ENCODE measurements around the gene LYRM9. TPM values are rescaled to one million over a fixed set of nuclear protein-coding genes. Genes with fewer than 3 reads are reported as not detected.

LYRM9 gene
- total and polyA plus RNA-seq, 7 donors, result 2.1 to 27.1 (median 15.5) TPM

DNA sequence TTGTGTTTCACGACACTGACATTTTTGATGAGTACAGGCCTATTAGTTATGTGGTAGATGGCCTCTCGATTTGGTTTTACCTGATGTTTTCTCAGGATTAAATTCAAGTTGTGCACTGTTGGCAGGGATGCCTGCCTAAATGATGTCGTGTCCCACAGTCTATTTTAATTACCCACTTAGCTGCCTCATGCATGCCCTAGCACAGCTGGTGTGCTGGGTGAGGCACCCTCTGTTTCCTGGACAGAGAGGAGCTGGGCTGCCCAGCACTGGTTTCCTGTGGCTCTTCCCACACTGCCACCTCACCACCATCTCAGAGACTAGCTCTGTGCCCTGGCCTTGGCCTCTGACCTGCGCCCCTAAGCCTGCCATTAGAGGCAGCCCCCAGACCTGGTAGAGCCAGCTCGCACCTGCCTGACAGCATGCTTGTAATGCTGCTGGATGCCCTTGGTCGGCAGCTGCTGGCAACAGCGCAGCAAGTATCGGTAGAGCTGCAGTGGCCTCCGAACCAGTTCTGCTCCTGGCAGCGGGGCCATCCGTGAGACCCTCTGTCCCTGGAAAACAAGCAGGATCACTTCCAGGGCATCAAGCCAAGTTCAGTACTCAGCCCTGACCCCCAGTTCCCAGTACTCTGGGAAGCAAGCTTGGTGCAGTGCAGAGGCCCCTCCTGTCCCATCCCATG is 10.9 kb downstream of the LYRM9 start:
- intact Hi-C loops (cut with DNase I), result loop anchor here (5.0 kb wide), 1 partner anchor 230 kb away; no protein-coding TSS in a partner anchor
- no peak for DNase-seq
- H3K9me3 ChIP-seq, result no peaks in the 10 kb centered on the region
- no peaks in the 10 kb centered on the region for H3K4me1 ChIP-seq
- H3K4me3 ChIP-seq, result no peak overlapping the region
- H3K27ac ChIP-seq, result no peak overlapping the region
- TF ChIP-seq, protein P1, sequence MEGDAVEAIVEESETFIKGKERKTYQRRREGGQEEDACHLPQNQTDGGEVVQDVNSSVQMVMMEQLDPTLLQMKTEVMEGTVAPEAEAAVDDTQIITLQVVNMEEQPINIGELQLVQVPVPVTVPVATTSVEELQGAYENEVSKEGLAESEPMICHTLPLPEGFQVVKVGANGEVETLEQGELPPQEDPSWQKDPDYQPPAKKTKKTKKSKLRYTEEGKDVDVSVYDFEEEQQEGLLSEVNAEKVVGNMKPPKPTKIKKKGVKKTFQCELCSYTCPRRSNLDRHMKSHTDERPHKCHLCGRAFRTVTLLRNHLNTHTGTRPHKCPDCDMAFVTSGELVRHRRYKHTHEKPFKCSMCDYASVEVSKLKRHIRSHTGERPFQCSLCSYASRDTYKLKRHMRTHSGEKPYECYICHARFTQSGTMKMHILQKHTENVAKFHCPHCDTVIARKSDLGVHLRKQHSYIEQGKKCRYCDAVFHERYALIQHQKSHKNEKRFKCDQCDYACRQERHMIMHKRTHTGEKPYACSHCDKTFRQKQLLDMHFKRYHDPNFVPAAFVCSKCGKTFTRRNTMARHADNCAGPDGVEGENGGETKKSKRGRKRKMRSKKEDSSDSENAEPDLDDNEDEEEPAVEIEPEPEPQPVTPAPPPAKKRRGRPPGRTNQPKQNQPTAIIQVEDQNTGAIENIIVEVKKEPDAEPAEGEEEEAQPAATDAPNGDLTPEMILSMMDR (IDR thresholded peaks at IDR 0.05), result no peak
- no peak for TF ChIP-seq POLR2AphosphoS5 (IDR thresholded peaks at IDR 0.05)
- TF ChIP-seq POLR2A (IDR thresholded peaks at IDR 0.05), result no peak
- TF ChIP-seq EP300 (IDR thresholded peaks at IDR 0.05), result no peak
- H3K27me3 ChIP-seq, result no peaks in the 10 kb centered on the region
- peaks cover 0 to 20% (median 0%) of the 10 kb centered on the region in 4 donors for H3K36me3 ChIP-seq
- WGBS, 2 donors, result 84 to 87% methylated on average over 11 of the region's 11 CpGs

DNA sequence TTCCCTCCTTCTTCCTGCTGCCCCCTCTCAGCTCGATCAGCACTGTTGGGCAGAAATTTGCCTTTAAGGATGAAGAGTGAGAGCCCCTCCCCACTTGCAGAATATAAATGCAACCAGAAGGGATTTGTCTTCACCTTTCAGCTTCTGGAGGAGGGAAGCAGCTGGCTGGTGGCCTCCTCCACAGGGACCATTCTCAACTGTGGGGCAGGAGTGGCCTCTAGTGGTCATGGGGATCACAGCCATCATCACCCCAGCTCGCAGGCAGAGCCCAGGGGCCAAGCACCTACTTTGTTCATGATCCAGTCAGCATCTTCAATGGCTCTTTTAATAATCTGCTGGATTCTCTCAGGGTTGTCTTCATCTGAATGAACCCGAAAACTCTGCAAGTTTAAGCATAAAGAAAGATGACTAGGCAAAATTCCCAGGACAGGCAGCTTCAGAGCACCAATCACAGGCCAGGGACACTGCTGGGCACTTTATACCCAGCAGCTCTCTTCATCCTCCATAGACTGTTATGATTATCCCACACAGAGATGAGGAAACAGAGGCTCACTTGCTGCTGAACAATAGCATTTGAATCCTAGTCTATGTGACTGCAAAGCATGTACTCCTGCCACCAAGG is 13.1 kb downstream of the LYRM9 start:
- H3K4me1 ChIP-seq, result no peaks in the 10 kb centered on the region
- no peaks in the 10 kb centered on the region for H3K9me3 ChIP-seq
- no peak for TF ChIP-seq EP300 (IDR thresholded peaks at IDR 0.05)
- TF ChIP-seq, protein P1 (IDR thresholded peaks at IDR 0.05), result peak; percentile 38 to 55 (median 50)
- peaks cover 0 to 32% (median 0%) of the 10 kb centered on the region in 4 donors for H3K36me3 ChIP-seq
- intact Hi-C loops (cut with DNase I), result loop anchor here (5.0 kb wide), 1 partner anchor 228 kb away; no protein-coding TSS in a partner anchor
- no peak overlapping the region for H3K4me3 ChIP-seq
- H3K27ac ChIP-seq, result no peak overlapping the region
- no peaks in the 10 kb centered on the region for H3K27me3 ChIP-seq
- WGBS, 2 donors, result 12 to 37% methylated on average over 3 of the region's 3 CpGs
- peak; percentile 77 for DNase-seq

- intact Hi-C loops (cut with DNase I), result no loop called here
- peak; percentile 70 for DNase-seq
- TF ChIP-seq POLR2A (IDR thresholded peaks at IDR 0.05) (no peak), POLR2AphosphoS5 (IDR thresholded peaks at IDR 0.05) (no peak), EP300 (IDR thresholded peaks at IDR 0.05) (no peak)
- TF ChIP-seq, protein P1 (IDR thresholded peaks at IDR 0.05), result no peak
- Histone ChIP-seq H3K36me3 (peaks cover 0 to 36% (median 0%) of the 10 kb centered on the region in 4 donors), H3K27me3 (no peaks in the 10 kb centered on the region), H3K4me3 (no peak overlapping the region), H3K4me1 (no peaks in the 10 kb centered on the region), H3K9me3 (no peaks in the 10 kb centered on the region), H3K27ac (no peak overlapping the region)
- 68 to 79% methylated on average over 13 of the region's 13 CpGs for WGBS, 2 donors
Measured at GRCh38 chr17:27878776-27879562, 14.2 kb downstream of the LYRM9 start.

DNA sequence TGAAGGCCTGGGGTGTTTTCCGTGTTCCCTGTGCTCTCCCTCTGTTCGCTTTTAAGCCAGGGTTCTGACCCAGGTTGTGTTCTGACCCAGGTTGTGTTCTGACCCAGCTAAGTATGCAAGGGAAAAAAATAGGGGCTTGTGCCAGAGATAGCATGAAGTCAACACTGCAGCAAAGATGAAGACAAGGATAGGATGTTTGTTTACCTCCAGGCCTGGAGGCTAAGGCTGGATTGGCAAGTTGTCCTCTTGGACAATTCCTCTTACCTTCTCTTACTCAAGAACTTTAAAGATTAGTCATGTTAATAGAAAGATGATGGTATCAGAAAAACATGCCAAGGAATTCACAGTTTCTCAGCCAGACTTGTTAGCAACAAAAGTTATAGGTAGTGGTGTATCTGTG is 19.4 kb downstream of the LYRM9 start:
- Histone ChIP-seq H3K27me3 (no peaks in the 10 kb centered on the region), H3K4me1 (no peaks in the 10 kb centered on the region), H3K27ac (no peak overlapping the region), H3K36me3 (peaks cover 0 to 30% (median 0%) of the 10 kb centered on the region in 4 donors), H3K9me3 (no peaks in the 10 kb centered on the region), H3K4me3 (no peak overlapping the region)
- DNase-seq, result no peak
- intact Hi-C loops (cut with DNase I), result no loop called here
- no peak for TF ChIP-seq EP300 (IDR thresholded peaks at IDR 0.05)
- WGBS, 2 donors, result 94 to 99% methylated on average over 2 of the region's 2 CpGs

DNA sequence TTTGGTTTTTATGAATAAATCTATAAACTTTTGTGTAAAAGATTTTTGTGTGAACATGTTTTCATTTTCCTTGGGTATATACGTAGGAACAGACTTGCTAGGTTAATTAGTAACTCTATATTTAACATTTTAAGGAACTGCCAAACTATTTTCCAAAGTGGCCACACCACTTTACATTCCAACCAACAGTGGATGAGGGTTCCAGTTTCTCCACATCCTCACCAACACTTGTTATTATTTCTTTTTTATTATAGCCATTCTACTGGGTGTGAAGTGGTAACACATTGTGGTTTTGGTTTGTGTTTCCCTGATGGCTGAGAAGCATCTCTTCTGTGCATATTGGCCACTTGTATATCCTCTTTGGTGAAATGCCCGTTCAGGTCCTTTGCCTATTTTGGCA is 20.0 kb downstream of the LYRM9 start:
- DNase-seq, result no peak
- H3K4me3 ChIP-seq, result no peak overlapping the region
- peaks cover 0 to 25% (median 0%) of the 10 kb centered on the region in 4 donors for H3K36me3 ChIP-seq
- H3K27ac ChIP-seq, result no peak overlapping the region
- TF ChIP-seq, protein P1 (IDR thresholded peaks at IDR 0.05), result no peak
- TF ChIP-seq POLR2AphosphoS5 (IDR thresholded peaks at IDR 0.05), result no peak
- no peak for TF ChIP-seq EP300 (IDR thresholded peaks at IDR 0.05)
- no peak for TF ChIP-seq POLR2A (IDR thresholded peaks at IDR 0.05)
- H3K9me3 ChIP-seq, result no peaks in the 10 kb centered on the region
- no peaks in the 10 kb centered on the region for H3K4me1 ChIP-seq
- WGBS, 2 donors, result 56 to 82% methylated on average over 2 of the region's 2 CpGs
- intact Hi-C loops (cut with DNase I), result no loop called here
- H3K27me3 ChIP-seq, result no peaks in the 10 kb centered on the region

Measured in sigmoid colon (tissue), 7 donors.